CD4-positive, alpha-beta T cell (primary cell): ENCODE data around the gene GCN1. TPM values are rescaled to one million over a fixed set of nuclear protein-coding genes. Genes with fewer than 3 reads are reported as not detected.

Experiments
- ATAC-seq: fragments of 200-7000 bp; cut with Tn5 transposase; one replicate; pipeline ENCODE4 v1.10.0; 2022; ENCODE audit warnings: mild to moderate bottlenecking; ENCODE audit not compliant: poor library complexity
- CTCF ChIA-PET: fragments of 350-600 bp; sonication (Branson Sonifier 250); formaldehyde crosslinking; loops from one replicate; lab custom pipeline; 2021; ENCODE audit warnings: antibody characterized with exemption, inconsistent platforms; lab: Charles Lee
- POLR2A ChIA-PET: fragments of 350-600 bp; sonication (Branson Sonifier 250); formaldehyde crosslinking; loops from one replicate; lab custom pipeline; 2021; ENCODE audit warnings: antibody characterized with exemption, inconsistent platforms; lab: Charles Lee
- DNase-seq, 14 experiments: peaks; one replicate each; pipeline ENCODE4 v3.0.0-alpha.2; 2013 to 2020; ENCODE audit warnings: mixed read lengths in 2 of 14
- H3K27ac ChIP-seq, 2 donors: one replicate each; pipeline versions ENCODE4 v1.5.1 to v1.7.0; 2013; ENCODE audit warnings: low read length in 2 of 2, low read depth in 1 of 2, mild to moderate bottlenecking in 1 of 2
- H3K27me3 ChIP-seq, 2 experiments: 1 replicate in 1 of 2; 2 replicates in 1 of 2; pipeline versions ENCODE4 v1.6.1 to v1.7.0; 2013; ENCODE audit warnings: low read length in 2 of 2, control low read depth in 1 of 2, mild to moderate bottlenecking in 1 of 2, moderate library complexity in 1 of 2; ENCODE audit not compliant: insufficient read depth in 2 of 2, control insufficient read depth in 1 of 2
- H3K36me3 ChIP-seq: one replicate; pipeline ENCODE4 v1.6.1; 2013; ENCODE audit warnings: low read length, control low read depth; ENCODE audit not compliant: insufficient read depth
- H3K4me1 ChIP-seq: one replicate; pipeline ENCODE4 v1.6.1; 2013; ENCODE audit warnings: low read length, control low read depth; ENCODE audit not compliant: insufficient read depth
- H3K4me3 ChIP-seq: one replicate; pipeline ENCODE4 v1.5.1; 2013; ENCODE audit warnings: mild to moderate bottlenecking, low read length, moderate library complexity
- H3K9me3 ChIP-seq, 2 experiments: 1 replicate in 1 of 2; 2 replicates in 1 of 2; pipeline versions ENCODE4 v1.6.1 to v1.7.0; 2013; ENCODE audit warnings: low read length in 2 of 2, mild to moderate bottlenecking in 2 of 2, control low read depth in 1 of 2, moderate library complexity in 1 of 2; ENCODE audit not compliant: control insufficient read depth in 1 of 2, insufficient read depth in 1 of 2
- H3K27ac Mint-ChIP-seq: one replicate; pipeline ENCODE4 v1.8.0; 2020; ENCODE audit warnings: mixed read lengths
- H3K27me3 Mint-ChIP-seq: one replicate; pipeline ENCODE4 v1.8.0; 2021; ENCODE audit warnings: mixed read lengths
- H3K36me3 Mint-ChIP-seq: one replicate; pipeline ENCODE4 v1.8.0; 2021; ENCODE audit warnings: low read depth, mixed read lengths
- H3K4me1 Mint-ChIP-seq: one replicate; pipeline ENCODE4 v1.8.0; 2021; ENCODE audit warnings: low read depth, mixed read lengths
- H3K4me3 Mint-ChIP-seq: one replicate; pipeline ENCODE4 v1.8.0; 2020; ENCODE audit warnings: mild to moderate bottlenecking, mixed read lengths
- H3K9me3 Mint-ChIP-seq: one replicate; pipeline ENCODE4 v1.8.0; 2020; ENCODE audit warnings: mixed read lengths
- CTCF ChIP-seq: fragments of 200-600 bp; IDR thresholded peaks from one replicate; pipeline ENCODE4 v1.8.0; 2022; ENCODE audit warnings: antibody characterized with exemption, mild to moderate bottlenecking
- intact Hi-C, 2 experiments: fragments of 100-400 bp; cut with DNase I in 1 of 2; cut with micrococcal nuclease in 1 of 2; formaldehyde crosslinking; loops; one replicate each; pipeline versions ENCODE4 v1.15.1 to v1.9.0; 2023 to 2025; cut with DNase I, micrococcal nuclease
- total RNA-seq, 174 experiments: library from RNA in 2 of 174; stranded (reverse) in 2 of 174; gene quantifications; one replicate each; pipeline ENCODE4 v1.2.3 and lab custom pipeline; 2021 to 2026

GCN1 gene
- total RNA-seq, 2 experiments from 2014 or later: 121 to 128 TPM

- peaks cover 27% of the 10 kb centered on the region for H3K4me1 Mint-ChIP-seq
- Histone ChIP-seq H3K9me3 (no peaks in the 10 kb centered on the region), H3K4me3 (no peak overlapping the region), H3K36me3 (peaks cover 50% of the 10 kb centered on the region), H3K27me3 (no peaks in the 10 kb centered on the region), H3K27ac (no peak overlapping the region), H3K4me1 (peaks cover 24% of the 10 kb centered on the region)
- H3K9me3 Mint-ChIP-seq: no peaks in the 10 kb centered on the region
- peaks cover 50% of the 10 kb centered on the region for H3K36me3 Mint-ChIP-seq
- ChIA-PET POLR2A (interaction anchor here (1.0 to 1.9 kb wide), 2 partner anchors 10 to 165 kb away, joined by 4 to 7 read pairs; partner anchors contain the start of genes RAB35 and RNU4-2), CTCF (interaction anchor here (1.0 to 1.1 kb wide), 2 partner anchors 9 to 74 kb away, joined by 3 read pairs; partner anchors contain the start of gene RPLP0)
- H3K27ac Mint-ChIP-seq: no peak overlapping the region
- DNase-seq (peak in 2 of 14 experiments; percentile 41 to 56), ATAC-seq (no peak)
- no peaks in the 10 kb centered on the region for H3K27me3 Mint-ChIP-seq
- intact Hi-C loops: no loop called here
- H3K4me3 Mint-ChIP-seq: no peak overlapping the region
- TF ChIP-seq CTCF: no peak
Measured at GRCh38 chr12:120126635-120127005, 67.9 kb downstream of the GCN1 start.

GRCh38 chr12:120125792-120126634 is 68.5 kb downstream of the GCN1 start:
- peaks cover 44% of the 10 kb centered on the region for H3K36me3 Mint-ChIP-seq
- DNase-seq: no peak
- H3K4me1 ChIP-seq: peaks cover 30% of the 10 kb centered on the region
- no peaks in the 10 kb centered on the region for H3K9me3 ChIP-seq
- H3K27me3 Mint-ChIP-seq: no peaks in the 10 kb centered on the region
- no peak overlapping the region for H3K4me3 Mint-ChIP-seq
- POLR2A ChIA-PET: interaction anchor here (1.0 to 1.9 kb wide), 2 partner anchors 9 to 166 kb away, joined by 4 to 7 read pairs; partner anchors contain the start of genes RAB35 and RNU4-2
- CTCF ChIA-PET: interaction anchor here (1.1 kb wide), 1 partner anchor 75 kb away, joined by 3 read pairs; the partner anchor contains the start of gene RPLP0
- peaks cover 33% of the 10 kb centered on the region for H3K4me1 Mint-ChIP-seq
- no peak overlapping the region for H3K27ac ChIP-seq
- H3K36me3 ChIP-seq: peaks cover 44% of the 10 kb centered on the region
- peak overlapping the region; percentile 33 for H3K27ac Mint-ChIP-seq
- no peaks in the 10 kb centered on the region for H3K27me3 ChIP-seq
- no peak for ATAC-seq
- no peak overlapping the region for H3K4me3 ChIP-seq
- intact Hi-C loops: no loop called here
- no peaks in the 10 kb centered on the region for H3K9me3 Mint-ChIP-seq
- TF ChIP-seq CTCF: no peak

GRCh38 chr12:120125029-120125428 is 69.5 kb downstream of the GCN1 start:
- H3K27ac Mint-ChIP-seq: peak overlapping the region; percentile 33
- DNase-seq (no peak), ATAC-seq (no peak)
- Histone ChIP-seq H3K27ac (no peak overlapping the region), H3K27me3 (no peaks in the 10 kb centered on the region), H3K4me1 (peaks cover 35% of the 10 kb centered on the region), H3K36me3 (peaks cover 34% of the 10 kb centered on the region), H3K9me3 (no peaks in the 10 kb centered on the region), H3K4me3 (no peak overlapping the region)
- CTCF ChIA-PET: no interaction called here
- peaks cover 35% of the 10 kb centered on the region for H3K36me3 Mint-ChIP-seq
- no peaks in the 10 kb centered on the region for H3K27me3 Mint-ChIP-seq
- no peaks in the 10 kb centered on the region for H3K9me3 Mint-ChIP-seq
- TF ChIP-seq CTCF: no peak
- intact Hi-C loops: no loop called here
- no peak overlapping the region for H3K4me3 Mint-ChIP-seq
- POLR2A ChIA-PET: interaction anchor here (1.9 kb wide), 1 partner anchor 8 kb away, joined by 7 read pairs; the partner anchor contains the start of gene RAB35
- peaks cover 40% of the 10 kb centered on the region for H3K4me1 Mint-ChIP-seq
